Kidney (tissue), 14 donors: Measurements from ENCODE around the gene SUMF1. TPM values are rescaled to one million over a fixed set of nuclear protein-coding genes. Genes with fewer than 3 reads are reported as not detected.

Experiments used
- DNase-seq, 5 donors: peaks; one replicate each; pipeline ENCODE4 v3.0.0-alpha.2; 2013 to 2020
- FAIRE-seq: peaks from 2 replicates; lab custom pipeline; 2012; peaks lifted over from hg19 to GRCh38; lab: Jason Lieb, UNC
- H3K27ac ChIP-seq, 2 donors: one replicate each; pipeline ENCODE4 v1.7.0; 2013; ENCODE audit warnings: low read depth in 2 of 2, low read length in 2 of 2, inconsistent platforms in 1 of 2
- H3K27me3 ChIP-seq: one replicate; pipeline ENCODE4 v1.7.1; 2013; ENCODE audit warnings: low read length, inconsistent platforms; ENCODE audit not compliant: control insufficient read depth, insufficient read depth
- H3K36me3 ChIP-seq, 3 donors: one replicate each; pipeline versions ENCODE4 v1.7.0 to v1.7.1; 2013; ENCODE audit warnings: low read length in 3 of 3, control low read depth in 1 of 3, inconsistent platforms in 1 of 3; ENCODE audit not compliant: insufficient read depth in 3 of 3, control insufficient read depth in 2 of 3
- H3K4me1 ChIP-seq, 3 donors: one replicate each; pipeline versions ENCODE4 v1.7.0 to v1.7.1; 2013; ENCODE audit warnings: low read length in 3 of 3, inconsistent platforms in 1 of 3, low read depth in 1 of 3; ENCODE audit not compliant: control insufficient read depth in 2 of 3, insufficient read depth in 2 of 3
- H3K4me3 ChIP-seq, 3 donors: one replicate each; pipeline versions ENCODE4 v1.7.0 to v1.8.1; 2013; ENCODE audit warnings: low read length in 3 of 3, control low read depth in 1 of 3, inconsistent platforms in 1 of 3
- H3K9ac ChIP-seq, 3 donors: one replicate each; pipeline versions ENCODE4 v1.7.0 to v1.7.1; 2013; ENCODE audit warnings: low read length in 3 of 3, control low read depth in 1 of 3, inconsistent platforms in 1 of 3
- H3K9me3 ChIP-seq, 3 donors: one replicate each; pipeline versions ENCODE4 v1.7.0 to v1.7.1; 2013; ENCODE audit warnings: low read length in 3 of 3, control low read depth in 1 of 3, inconsistent platforms in 1 of 3; ENCODE audit not compliant: control insufficient read depth in 2 of 3, insufficient read depth in 1 of 3
- CTCF ChIP-seq: IDR thresholded peaks from 3 replicates; pipeline ENCODE4 v1.5.1; 2012; ENCODE audit warnings: mild to moderate bottlenecking, moderate library complexity, borderline replicate concordance; ENCODE audit not compliant: insufficient read depth; ENCODE audit errors: extremely low read depth
- intact Hi-C: fragments of 100-400 bp; cut with DNase I; formaldehyde crosslinking; loops from one replicate; pipeline ENCODE4 v1.11.1; 2022
- polyA plus RNA-seq: library from polyadenylated mRNA; stranded (reverse); fragments of 350-450 nt; fragmentation: Illumina TruSeq; extraction: RNeasy Lipid Tissue Mini Kit (QIAGEN cat#74804); gene quantifications from one replicate; pipeline ENCODE4 v1.2.3, GENCODE V29; 2014; ENCODE audit warnings: low read depth, low replicate concordance; ENCODE audit not compliant: insufficient read depth
- total RNA-seq: library from RNA; stranded (reverse); fragmentation: NEBNext Ultra II Directional; extraction: Animal tissue kit (Norgen Biotek cat#: 25700); gene quantifications from one replicate; pipeline ENCODE4 v1.2.1, GENCODE V29; 2021
- donor health status: control.
- donor health status: control.
- donor health status: control.
- donor health status: control.
- donor health status: control.
- donor health status: DM: yes; HTN: yes; CAD: no.
- donor health status: Normal renal cell carcinoma (clear cell type).

The SUMF1 gene
- total and polyA plus RNA-seq, 2 donors from 2014 or later = 50.1 to 50.6 TPM

- H3K4me1 ChIP-seq = peaks cover 2 to 3% (median 3%) of the 10 kb centered on the region in 3 donors
- DNase-seq = no peak
- no peak for TF ChIP-seq CTCF
- H3K9me3 ChIP-seq = no peaks in the 10 kb centered on the region
- no peaks in the 10 kb centered on the region for H3K27me3 ChIP-seq
- no peak for FAIRE-seq
- intact Hi-C loops = no loop called here
- H3K4me3 ChIP-seq = no peak overlapping the region
- H3K27ac ChIP-seq = no peak overlapping the region
- no peaks in the 10 kb centered on the region for H3K36me3 ChIP-seq
- H3K9ac ChIP-seq = no peak overlapping the region
Observed at GRCh38 chr3:4425055-4425454, 42.0 kb downstream of the SUMF1 start.

- Histone ChIP-seq H3K36me3 (peaks cover 4 to 9% (median 5%) of the 10 kb centered on the region in 3 donors), H3K27ac (no peak overlapping the region), H3K9me3 (no peaks in the 10 kb centered on the region), H3K27me3 (no peaks in the 10 kb centered on the region), H3K4me3 (no peak overlapping the region), H3K4me1 (peaks cover 0 to 3% (median 0%) of the 10 kb centered on the region in 3 donors), H3K9ac (no peak overlapping the region)
- intact Hi-C loops = no loop called here
- TF ChIP-seq CTCF = no peak
- DNase-seq (no peak), FAIRE-seq (no peak)
Observed at GRCh38 chr3:4421121-4421520, 45.9 kb downstream of the SUMF1 start.

DNA sequence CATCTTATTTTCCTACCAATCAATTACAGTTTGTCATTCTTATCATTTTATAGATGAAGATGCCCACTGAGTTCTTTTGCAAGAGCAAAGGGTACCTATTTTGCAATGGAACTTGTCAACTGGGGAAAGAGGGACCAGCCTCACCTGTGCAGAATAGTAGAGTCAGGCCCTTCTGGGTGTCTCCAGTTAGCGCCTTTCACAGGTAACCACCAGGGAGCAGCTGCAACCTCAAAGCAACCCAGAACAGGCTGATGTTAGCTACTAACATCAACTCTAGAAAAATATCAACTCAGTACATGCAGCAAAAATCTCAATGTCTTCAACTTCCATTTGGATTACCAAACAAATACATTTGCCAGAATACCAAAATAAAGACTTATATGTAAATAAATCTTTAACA lies 47.1 kb downstream of the SUMF1 start:
- Histone ChIP-seq H3K27ac (no peak overlapping the region), H3K9me3 (no peaks in the 10 kb centered on the region), H3K4me1 (no peaks in the 10 kb centered on the region), H3K9ac (no peak overlapping the region), H3K4me3 (no peak overlapping the region), H3K36me3 (peaks cover 4 to 11% (median 5%) of the 10 kb centered on the region in 3 donors), H3K27me3 (no peaks in the 10 kb centered on the region)
- no peak for DNase-seq
- intact Hi-C loops = no loop called here
- FAIRE-seq = no peak
- TF ChIP-seq CTCF = no peak

DNA sequence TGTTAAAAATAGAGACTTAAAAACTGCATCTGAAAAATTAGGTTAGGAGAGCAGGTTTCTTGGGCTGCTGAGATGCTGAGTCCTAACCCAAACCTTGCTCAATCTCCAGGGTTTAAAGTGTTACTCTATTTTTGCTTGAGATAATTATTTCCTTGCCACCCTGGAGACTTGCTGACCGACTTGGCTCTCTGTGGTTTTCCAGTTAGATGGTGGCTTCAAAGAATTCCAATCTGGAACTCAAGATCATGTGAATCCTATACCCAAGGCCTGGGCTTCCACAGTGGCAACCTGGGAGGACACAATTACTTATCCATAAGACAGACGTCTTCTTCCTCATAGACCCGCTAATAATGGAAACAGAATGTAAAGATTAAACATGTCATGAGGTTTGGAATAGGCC lies 47.7 kb downstream of the SUMF1 start:
- DNase-seq = no peak
- H3K9ac ChIP-seq = no peak overlapping the region
- H3K9me3 ChIP-seq = no peaks in the 10 kb centered on the region
- no peak overlapping the region for H3K27ac ChIP-seq
- no peaks in the 10 kb centered on the region for H3K27me3 ChIP-seq
- no peaks in the 10 kb centered on the region for H3K4me1 ChIP-seq
- no peak for FAIRE-seq
- intact Hi-C loops = no loop called here
- no peak overlapping the region for H3K4me3 ChIP-seq
- no peak for TF ChIP-seq CTCF
- peaks cover 4 to 13% (median 5%) of the 10 kb centered on the region in 3 donors for H3K36me3 ChIP-seq
